GM12878 (cell line): ENCODE data around the gene SPRYD3. TPM values are rescaled to one million over a fixed set of nuclear protein-coding genes. Genes with fewer than 3 reads are reported as not detected.

ENCODE experiments used
- ATAC-seq: fragments of 200-7000 bp; cut with Tn5 transposase; 3 replicates; pipeline ENCODE4 v1.9.1; 2020; ENCODE audit warnings: mild to moderate bottlenecking, moderate library complexity
- BruUV-seq: library from RNA; stranded (reverse); fragments of 400-500 nt; replicated peaks from 2 replicates; lab custom pipeline; 2021; lab: Mats Ljungman, UMichigan
- CTCF ChIA-PET: fragments of 300-600 bp; sonication (Branson Sonifier 250); formaldehyde crosslinking; extraction: SDS; loops from one replicate; lab custom pipeline; 2021; ENCODE audit warnings: inconsistent platforms; lab: Yijun Ruan, JAX
- POLR2A ChIA-PET: fragments of 350-600 bp; formaldehyde crosslinking; extraction: SDS; loops from one replicate; lab custom pipeline; 2021; ENCODE audit warnings: inconsistent platforms; lab: Charles Lee
- RAD21 ChIA-PET: fragments of 300-600 bp; sonication (Branson Sonifier 250); formaldehyde crosslinking; loops from one replicate; lab custom pipeline; 2023; ENCODE audit warnings: antibody characterized with exemption; ENCODE audit not compliant: unreplicated experiment; lab: Charles Lee
- SMC1A ChIA-PET: fragments of 300-600 bp; sonication (Branson Sonifier 250); formaldehyde crosslinking; loops from one replicate; lab custom pipeline; 2023; ENCODE audit not compliant: unreplicated experiment, uncharacterized antibody; lab: Charles Lee
- DNase-seq: peaks from one replicate; pipeline ENCODE4 v3.0.0-alpha.2; 2011; ENCODE audit warnings: low read depth, low spot score
- FAIRE-seq: peaks from 3 replicates; lab custom pipeline; 2011; peaks lifted over from hg19 to GRCh38; lab: Jason Lieb, UNC
- H2AFZ ChIP-seq: 2 replicates; pipeline ENCODE4 v1.6.0; 2011; ENCODE audit warnings: low read depth, low read length, control low read depth; ENCODE audit not compliant: control insufficient read depth
- H3K27ac ChIP-seq: 2 replicates; pipeline ENCODE4 v1.5.1; 2011; ENCODE audit warnings: control low read depth; ENCODE audit not compliant: control insufficient read depth, insufficient read depth
- H3K27me3 ChIP-seq, 2 experiments: replicated peaks in 1 of 2; 2 replicates each; pipeline versions ENCODE4 v1.6.0 to v1.6.1; 2011; ENCODE audit warnings: low read length in 1 of 2; ENCODE audit not compliant: control insufficient read depth in 2 of 2, insufficient read depth in 2 of 2
- H3K36me3 ChIP-seq, 2 experiments: 2 replicates each; pipeline ENCODE4 v1.5.1; 2011; ENCODE audit warnings: low read length in 1 of 2; ENCODE audit not compliant: control insufficient read depth in 2 of 2, insufficient read depth in 2 of 2
- H3K4me1 ChIP-seq: 2 replicates; pipeline ENCODE4 v1.6.1; 2011; ENCODE audit warnings: mild to moderate bottlenecking, low read length, moderate library complexity, mixed read lengths; ENCODE audit not compliant: control insufficient read depth, insufficient read depth
- H3K4me2 ChIP-seq: 2 replicates; pipeline ENCODE4 v1.6.0; 2011; ENCODE audit warnings: control low read depth; ENCODE audit not compliant: control insufficient read depth, insufficient read depth
- H3K4me3 ChIP-seq: fragments of 200-600 bp; sonication (generic); 2 replicates; pipeline ENCODE4 v1.5.1; 2016
- H3K79me2 ChIP-seq: 2 replicates; pipeline ENCODE4 v1.6.0; 2011; ENCODE audit warnings: low read length; ENCODE audit not compliant: control insufficient read depth, insufficient read depth
- H3K9ac ChIP-seq: 2 replicates; pipeline ENCODE4 v1.8.0; 2011; ENCODE audit warnings: low read length, control low read depth, mixed read lengths; ENCODE audit not compliant: control insufficient read depth, insufficient read depth
- H3K9me3 ChIP-seq: replicated peaks from 3 replicates; pipeline ENCODE4 v1.5.1; 2011; ENCODE audit warnings: mild to moderate bottlenecking, low read length; ENCODE audit not compliant: control insufficient read depth, insufficient read depth
- H4K20me1 ChIP-seq: 2 replicates; pipeline ENCODE4 v1.6.0; 2011; ENCODE audit not compliant: control insufficient read depth, insufficient read depth
- BHLHE40 ChIP-seq, 2 experiments: fragments of 450-650 bp in 1 of 2; IDR thresholded peaks; 2 replicates each; pipeline ENCODE4 v1.6.1; 2011 to 2017; ENCODE audit warnings: low read depth in 2 of 2, borderline replicate concordance in 1 of 2, improper control_type of control experiment in 1 of 2, low read length in 1 of 2, mild to moderate bottlenecking in 1 of 2
- CEBPB ChIP-seq, 2 experiments: fragments of 150-350 bp in 1 of 2; IDR thresholded peaks; 2 replicates each; pipeline ENCODE4 v1.6.1; 2012 to 2014; ENCODE audit warnings: low read depth in 2 of 2, low read length in 2 of 2, borderline replicate concordance in 1 of 2, inconsistent platforms in 1 of 2
- CHD4 ChIP-seq: fragments of 200-600 bp; sonication (generic); IDR thresholded peaks from 2 replicates; pipeline ENCODE4 v1.6.1; 2016; ENCODE audit warnings: mild to moderate bottlenecking
- ELK1 ChIP-seq: IDR thresholded peaks from 2 replicates; pipeline ENCODE4 v1.6.1; 2012; ENCODE audit warnings: low read depth, low read length, improper control_type of control experiment
- EZH2 ChIP-seq: IDR thresholded peaks from 2 replicates; pipeline ENCODE4 v1.6.1; 2012; ENCODE audit warnings: low read depth, mild to moderate bottlenecking, control low read depth, inconsistent platforms, low read length, borderline replicate concordance; ENCODE audit not compliant: control insufficient read depth
- HDAC6 ChIP-seq: fragments of 200-600 bp; sonication (generic); IDR thresholded peaks from one replicate; pipeline ENCODE4 v1.8.0; 2017; ENCODE audit warnings: antibody characterized with exemption; ENCODE audit not compliant: unreplicated experiment
- KDM1A ChIP-seq: fragments of 200-600 bp; sonication (generic); IDR thresholded peaks from 2 replicates; pipeline ENCODE4 v1.6.1; 2016; ENCODE audit warnings: borderline replicate concordance
- LARP7 ChIP-seq: fragments of 450-650 bp; IDR thresholded peaks from 2 replicates; pipeline ENCODE4 v1.6.1; 2017; ENCODE audit warnings: mild to moderate bottlenecking
- MTA2 ChIP-seq: fragments of 450-650 bp; IDR thresholded peaks from 2 replicates; pipeline ENCODE4 v1.6.1; 2016; ENCODE audit warnings: low read depth, mild to moderate bottlenecking, moderate library complexity
- NR2C1 ChIP-seq: fragments of 450-650 bp; IDR thresholded peaks from 2 replicates; pipeline ENCODE4 v1.6.1; 2017; ENCODE audit warnings: antibody characterized with exemption, mild to moderate bottlenecking, moderate library complexity
- POLR2AphosphoS5 ChIP-seq: IDR thresholded peaks from 2 replicates; pipeline ENCODE4 v1.6.1; 2011; ENCODE audit warnings: mild to moderate bottlenecking, low read length, inconsistent platforms
- RAD21 ChIP-seq: IDR thresholded peaks from 2 replicates; pipeline ENCODE4 v1.6.1; 2011; ENCODE audit warnings: mild to moderate bottlenecking, low read depth, low read length, moderate library complexity; ENCODE audit not compliant: insufficient read depth
- SIN3A ChIP-seq: IDR thresholded peaks from 2 replicates; pipeline ENCODE4 v1.6.1; 2012; ENCODE audit warnings: low read depth, low read length, improper control_type of control experiment
- STAT1 ChIP-seq: fragments of 450-650 bp; conservative IDR thresholded peaks from 2 replicates; pipeline ENCODE4 v1.6.1; 2014; ENCODE audit warnings: antibody characterized with exemption, mild to moderate bottlenecking
- SUZ12 ChIP-seq: fragments of 200-600 bp; sonication (generic); IDR thresholded peaks from one replicate; pipeline ENCODE4 v1.6.1; 2018; ENCODE audit warnings: antibody characterized with exemption, mild to moderate bottlenecking; ENCODE audit not compliant: unreplicated experiment
- TCF7 ChIP-seq: IDR thresholded peaks from 2 replicates; pipeline ENCODE4 v1.6.1; 2014; ENCODE audit warnings: antibody characterized with exemption, borderline replicate concordance
- WRNIP1 ChIP-seq: IDR thresholded peaks from 2 replicates; pipeline ENCODE4 v1.6.1; 2011; ENCODE audit warnings: low read depth, low read length, improper control_type of control experiment, borderline replicate concordance
- WGBS: methylation state at CpG from one replicate; pipeline ENCODE4 v1.1.6; 2016; ENCODE audit warnings: low lambda C conversion rate; ENCODE audit not compliant: insufficient replicate concordance, insufficient coverage; ENCODE audit errors: missing lambda C conversion rate; 5-methylcytosine and 5-hydroxymethylcytosine counted together
- in situ Hi-C: fragments of 300-500 bp; cut with MboI; formaldehyde crosslinking; loops from 9 replicates; pipeline ENCODE4 v1.14.3; 2018; ENCODE audit warnings: mixed read lengths
- intact Hi-C: fragments of 100-400 bp; cut with micrococcal nuclease; formaldehyde crosslinking; loops from one replicate; pipeline ENCODE4 v1.14.2; 2022; ENCODE audit not compliant: unreplicated experiment
- polyA plus RNA-seq, 11 experiments: library from polyadenylated mRNA; depleted of rRNA in 4 of 11; unstranded in 6 of 11; stranded (reverse) in 5 of 11; fragments of >200 nt; fragmentation: Nextera tagmentation in 4 of 11; fragmentation: Illumina TruSeq in 1 of 11; extraction: Ambion mirVana in 4 of 11; extraction: Trizol in 1 of 11; gene quantifications; 1 replicate in 1 of 11; 2 replicates in 10 of 11; pipeline versions ENCODE4 v1.2.1 to v1.2.3, GENCODE V29; 2011 to 2016; ENCODE audit warnings: inconsistent platforms in 2 of 11, missing spikeins in 2 of 11, low read depth in 1 of 11
- total RNA-seq, 4 experiments: library from RNA; depleted of rRNA in 3 of 4; stranded (reverse); fragments of >200 nt in 3 of 4; fragmentation: Illumina TruSeq in 1 of 4; extraction: Trizol in 1 of 4; gene quantifications; 2 replicates each; pipeline versions ENCODE4 v1.2.1 to v1.2.3, GENCODE V29; 2013 to 2021
- TF ChIP-seq, protein P1 (sequence below): fragments of 450-650 bp; IDR thresholded peaks from 2 replicates; pipeline ENCODE4 v1.6.1; 2016; ENCODE audit warnings: mild to moderate bottlenecking, moderate library complexity, borderline replicate concordance

SPRYD3 gene
- total and polyA plus RNA-seq, 10 of the 15 experiments (the other 5 are each of a cell fraction or from before 2014, with no cell fraction given), result 2.3 to 26.4 (median 20.2) TPM

DNA sequence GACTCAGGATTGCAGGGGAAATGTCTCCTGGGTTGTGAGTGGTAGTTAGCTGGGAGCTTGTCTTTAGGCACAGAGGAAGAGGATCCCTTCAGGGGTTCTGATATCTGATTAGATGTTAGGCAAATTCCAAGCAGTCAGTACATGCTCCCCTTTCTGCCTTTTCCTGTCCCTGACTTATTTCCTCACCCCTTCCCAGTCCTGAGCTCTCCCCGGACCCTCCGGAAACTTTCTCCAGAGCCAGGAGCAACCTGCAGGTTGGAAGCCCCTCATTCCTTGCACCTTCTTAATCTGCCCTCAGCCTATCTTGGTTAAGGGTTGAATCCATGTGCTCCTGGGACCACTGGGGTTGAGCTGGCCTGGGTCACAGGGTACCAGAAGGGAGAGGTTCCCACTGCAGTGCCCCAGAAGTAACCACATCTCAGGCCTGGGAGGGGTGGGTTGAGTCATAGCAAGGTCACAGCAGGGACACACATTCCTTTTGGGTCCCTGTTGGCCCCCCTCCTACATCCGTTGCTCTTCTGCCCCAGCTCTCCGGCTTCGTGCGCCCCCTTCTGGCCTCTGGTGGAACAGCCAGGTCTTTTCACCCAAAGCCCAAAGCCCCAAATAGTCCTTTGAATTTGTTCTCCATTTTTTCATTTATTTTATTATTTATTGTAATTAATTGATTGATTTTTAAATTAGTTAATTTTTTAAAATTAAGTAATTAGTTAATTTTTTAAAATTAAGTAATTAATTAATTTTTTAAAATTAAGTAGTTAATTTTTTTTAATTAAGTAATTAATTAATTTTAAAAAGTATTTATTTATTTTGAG lies 20.1 kb upstream of the SPRYD3 start:
- no peak overlapping the region; the same call in 1 of the 2 replicates for H2AFZ ChIP-seq
- H3K9ac ChIP-seq, result no peak overlapping the region
- H3K4me1 ChIP-seq, result peaks cover 28% of the 10 kb centered on the region
- no peak overlapping the region for H3K4me3 ChIP-seq
- H4K20me1 ChIP-seq, result no peaks in the 10 kb centered on the region
- in situ Hi-C loops (no loop called here), intact Hi-C loops (loop anchor here (1.0 to 5.0 kb wide), 2 partner anchors 33 to 47 kb away; partner anchors contain the start of gene TNS2)
- H3K27ac ChIP-seq, result no peak overlapping the region
- RAD21 ChIA-PET, result interaction anchor here (0.5 to 4.7 kb wide), 13 partner anchors 9 to 108 kb away, joined by 3 to 84 read pairs (median 4); partner anchors contain the start of genes ITGB7 and SPRYD3
- no peak overlapping the region for H3K4me2 ChIP-seq
- CTCF ChIA-PET, result interaction anchor here (0.7 to 11.8 kb wide), 30 partner anchors 8 to 307 kb away, joined by 3 to 355 read pairs (median 5); partner anchors contain the start of genes AAAS, PFDN5 and SPRYD3
- ATAC-seq (peak; percentile 44), DNase-seq (no peak), FAIRE-seq (no peak)
- POLR2A ChIA-PET, result interaction anchor here (1.6 to 2.8 kb wide), 2 partner anchors 20 to 45 kb away, joined by 4 to 10 read pairs; partner anchors contain the start of gene SPRYD3
- BruUV-seq, result no TSS peak
- H3K79me2 ChIP-seq, result no peaks in the 10 kb centered on the region
- peaks cover 0 to 6% of the 10 kb centered on the region in 2 experiments; a peak in 2 of 4 replicates for H3K27me3 ChIP-seq
- no peaks in the 10 kb centered on the region for H3K9me3 ChIP-seq
- SMC1A ChIA-PET, result interaction anchor here (0.8 to 7.0 kb wide), 15 partner anchors 12 to 221 kb away, joined by 3 to 126 read pairs (median 4); partner anchors contain the start of genes PFDN5 and SPRYD3
- WGBS, result 32% methylated on average over 6 of the region's 6 CpGs
- H3K36me3 ChIP-seq, result no peaks in the 10 kb centered on the region
- TF ChIP-seq ELK1, result no peak
- no peak for TF ChIP-seq HDAC6
- no peak for TF ChIP-seq POLR2AphosphoS5
- no peak for TF ChIP-seq CHD4
- no peak for TF ChIP-seq STAT1
- TF ChIP-seq, protein P1, sequence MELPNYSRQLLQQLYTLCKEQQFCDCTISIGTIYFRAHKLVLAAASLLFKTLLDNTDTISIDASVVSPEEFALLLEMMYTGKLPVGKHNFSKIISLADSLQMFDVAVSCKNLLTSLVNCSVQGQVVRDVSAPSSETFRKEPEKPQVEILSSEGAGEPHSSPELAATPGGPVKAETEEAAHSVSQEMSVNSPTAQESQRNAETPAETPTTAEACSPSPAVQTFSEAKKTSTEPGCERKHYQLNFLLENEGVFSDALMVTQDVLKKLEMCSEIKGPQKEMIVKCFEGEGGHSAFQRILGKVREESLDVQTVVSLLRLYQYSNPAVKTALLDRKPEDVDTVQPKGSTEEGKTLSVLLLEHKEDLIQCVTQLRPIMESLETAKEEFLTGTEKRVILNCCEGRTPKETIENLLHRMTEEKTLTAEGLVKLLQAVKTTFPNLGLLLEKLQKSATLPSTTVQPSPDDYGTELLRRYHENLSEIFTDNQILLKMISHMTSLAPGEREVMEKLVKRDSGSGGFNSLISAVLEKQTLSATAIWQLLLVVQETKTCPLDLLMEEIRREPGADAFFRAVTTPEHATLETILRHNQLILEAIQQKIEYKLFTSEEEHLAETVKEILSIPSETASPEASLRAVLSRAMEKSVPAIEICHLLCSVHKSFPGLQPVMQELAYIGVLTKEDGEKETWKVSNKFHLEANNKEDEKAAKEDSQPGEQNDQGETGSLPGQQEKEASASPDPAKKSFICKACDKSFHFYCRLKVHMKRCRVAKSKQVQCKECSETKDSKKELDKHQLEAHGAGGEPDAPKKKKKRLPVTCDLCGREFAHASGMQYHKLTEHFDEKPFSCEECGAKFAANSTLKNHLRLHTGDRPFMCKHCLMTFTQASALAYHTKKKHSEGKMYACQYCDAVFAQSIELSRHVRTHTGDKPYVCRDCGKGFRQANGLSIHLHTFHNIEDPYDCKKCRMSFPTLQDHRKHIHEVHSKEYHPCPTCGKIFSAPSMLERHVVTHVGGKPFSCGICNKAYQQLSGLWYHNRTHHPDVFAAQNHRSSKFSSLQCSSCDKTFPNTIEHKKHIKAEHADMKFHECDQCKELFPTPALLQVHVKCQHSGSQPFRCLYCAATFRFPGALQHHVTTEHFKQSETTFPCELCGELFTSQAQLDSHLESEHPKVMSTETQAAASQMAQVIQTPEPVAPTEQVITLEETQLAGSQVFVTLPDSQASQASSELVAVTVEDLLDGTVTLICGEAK, result no peak
- TF ChIP-seq WRNIP1, result no peak
- TF ChIP-seq TCF7, result no peak
- peak; percentile 65; the same call in 1 of the 2 replicates for TF ChIP-seq MTA2
- no peak for TF ChIP-seq CEBPB (IDR thresholded peaks at IDR 0.05; ENCODE audit: borderline replicate concordance in 1 of 2, low read depth in 2 of 2, low read length in 2 of 2)
- no peak for TF ChIP-seq SIN3A
- TF ChIP-seq LARP7, result no peak
- TF ChIP-seq BHLHE40 (IDR thresholded peaks at IDR 0.05; ENCODE audit: borderline replicate concordance in 1 of 2, low read depth in 2 of 2, low read length in 1 of 2), result peak in 1 of 2 experiments; percentile 37; a peak in 1 of 4 replicates
- TF ChIP-seq KDM1A, result no peak
- no peak for TF ChIP-seq EZH2
- peak; percentile 86 for TF ChIP-seq RAD21
- no peak for TF ChIP-seq SUZ12
- no peak for TF ChIP-seq NR2C1
